Astrocyte of the cerebellum (primary cell): ENCODE measurements around the gene SIN3B.

Source experiments
- DNase-seq: peaks from one replicate; pipeline ENCODE4 v3.0.0-alpha.2; 2011; ENCODE audit warnings: low read depth
- H3K4me3 ChIP-seq: 2 replicates; pipeline ENCODE4 v1.5.1; 2011; ENCODE audit warnings: mild to moderate bottlenecking, low read depth, low read length, moderate library complexity
- in situ Hi-C: cut with HindIII; loops from 2 replicates; pipeline ENCODE4 v1.10.0; 2017; ENCODE audit warnings: low sequenced_read_pairs
- TF ChIP-seq, protein P1 (sequence below): IDR thresholded peaks from 2 replicates; pipeline ENCODE4 v1.5.1; 2012; ENCODE audit warnings: low read length, low read depth, moderate library complexity, mild to moderate bottlenecking; ENCODE audit errors: missing control alignments

The SIN3B gene

DNA sequence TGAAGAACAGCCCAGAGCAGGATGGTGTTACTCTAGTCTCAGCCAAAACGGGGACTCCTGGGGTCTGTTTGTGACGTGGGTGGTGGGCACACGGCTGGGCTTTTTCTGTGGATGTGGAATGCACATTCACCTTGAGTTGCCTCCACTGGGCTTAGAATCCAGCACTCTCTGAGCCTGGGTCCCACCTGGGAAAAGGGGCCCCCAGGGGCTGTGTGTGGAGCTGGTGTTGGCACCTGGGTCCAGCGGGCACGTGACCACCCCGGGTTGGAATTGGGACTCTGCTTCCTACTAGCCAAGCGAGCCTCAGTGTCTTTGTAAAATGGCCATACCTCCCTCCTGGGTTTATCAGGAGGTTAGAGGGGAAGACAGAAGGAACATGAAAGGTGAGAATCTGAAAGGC is 30.4 kb downstream of the SIN3B start:
- no peak for DNase-seq
- H3K4me3 ChIP-seq, result no peak overlapping the region
- TF ChIP-seq, protein P1, sequence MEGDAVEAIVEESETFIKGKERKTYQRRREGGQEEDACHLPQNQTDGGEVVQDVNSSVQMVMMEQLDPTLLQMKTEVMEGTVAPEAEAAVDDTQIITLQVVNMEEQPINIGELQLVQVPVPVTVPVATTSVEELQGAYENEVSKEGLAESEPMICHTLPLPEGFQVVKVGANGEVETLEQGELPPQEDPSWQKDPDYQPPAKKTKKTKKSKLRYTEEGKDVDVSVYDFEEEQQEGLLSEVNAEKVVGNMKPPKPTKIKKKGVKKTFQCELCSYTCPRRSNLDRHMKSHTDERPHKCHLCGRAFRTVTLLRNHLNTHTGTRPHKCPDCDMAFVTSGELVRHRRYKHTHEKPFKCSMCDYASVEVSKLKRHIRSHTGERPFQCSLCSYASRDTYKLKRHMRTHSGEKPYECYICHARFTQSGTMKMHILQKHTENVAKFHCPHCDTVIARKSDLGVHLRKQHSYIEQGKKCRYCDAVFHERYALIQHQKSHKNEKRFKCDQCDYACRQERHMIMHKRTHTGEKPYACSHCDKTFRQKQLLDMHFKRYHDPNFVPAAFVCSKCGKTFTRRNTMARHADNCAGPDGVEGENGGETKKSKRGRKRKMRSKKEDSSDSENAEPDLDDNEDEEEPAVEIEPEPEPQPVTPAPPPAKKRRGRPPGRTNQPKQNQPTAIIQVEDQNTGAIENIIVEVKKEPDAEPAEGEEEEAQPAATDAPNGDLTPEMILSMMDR, result no peak
- in situ Hi-C loops, result no loop called here

DNA sequence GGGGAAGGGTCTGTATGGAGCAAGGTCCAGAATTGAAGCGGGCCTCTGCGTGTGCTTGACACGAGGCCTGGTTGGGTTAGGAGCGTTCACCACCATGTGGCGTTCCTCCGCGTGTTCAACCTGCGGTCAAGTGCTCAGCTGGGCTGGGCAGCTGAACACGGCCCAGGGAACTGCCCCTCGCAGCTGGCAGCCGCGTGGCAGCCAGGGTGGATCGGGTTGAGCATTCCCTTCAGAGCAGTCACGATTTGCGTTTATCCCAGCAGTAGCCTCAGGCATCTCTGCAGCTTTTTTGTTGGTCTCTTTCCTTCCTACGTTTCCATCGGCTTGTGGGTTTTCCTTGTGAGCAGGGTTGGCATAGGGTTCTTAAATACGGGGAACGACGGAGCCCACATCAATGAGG is 30.9 kb downstream of the SIN3B start:
- in situ Hi-C loops, result no loop called here
- H3K4me3 ChIP-seq, result no peak overlapping the region
- no peak for DNase-seq
- TF ChIP-seq, protein P1, result no peak

DNA sequence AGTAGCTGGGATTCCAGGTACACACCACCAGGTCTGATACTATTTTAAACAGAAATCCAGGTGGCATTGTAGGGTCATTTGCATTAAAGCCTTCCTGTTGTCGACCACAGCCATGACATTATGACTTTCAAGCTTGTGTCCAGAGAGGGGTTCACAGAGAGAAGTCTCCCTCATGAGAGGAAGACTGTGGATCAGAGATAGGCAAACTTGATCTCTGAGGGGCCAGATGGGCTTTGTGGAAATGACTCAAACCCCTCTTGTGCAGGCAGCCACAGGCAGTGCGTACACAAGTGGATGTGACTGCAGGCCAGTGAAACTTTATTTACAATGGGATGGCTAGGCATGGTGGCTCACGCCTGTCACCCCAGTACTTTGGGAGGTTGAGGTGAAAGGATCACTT is 31.8 kb downstream of the SIN3B start:
- no peak for DNase-seq
- H3K4me3 ChIP-seq, result no peak overlapping the region
- TF ChIP-seq, protein P1, result no peak
- in situ Hi-C loops, result no loop called here

DNA sequence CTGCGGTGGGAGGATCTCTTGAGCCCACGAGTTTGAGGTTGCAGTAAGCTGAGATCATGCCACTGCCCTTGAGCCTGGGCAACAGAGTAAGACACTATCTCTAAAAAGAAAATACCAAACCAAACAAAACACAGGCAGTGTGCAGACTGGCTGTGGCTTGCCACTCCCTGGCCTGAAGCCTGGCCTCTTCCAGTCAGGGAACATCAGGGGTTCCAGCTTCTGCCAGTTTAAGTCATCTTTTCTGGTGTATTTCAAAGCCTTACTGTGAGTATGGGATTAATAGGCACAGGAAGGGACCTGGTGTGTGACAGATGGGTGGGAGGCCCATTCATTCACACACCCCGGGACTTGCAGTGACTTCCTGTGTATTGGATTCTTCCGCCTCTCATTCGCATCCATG is 32.6 kb downstream of the SIN3B start:
- no peak overlapping the region for H3K4me3 ChIP-seq
- in situ Hi-C loops, result no loop called here
- TF ChIP-seq, protein P1, result no peak
- no peak for DNase-seq

DNA sequence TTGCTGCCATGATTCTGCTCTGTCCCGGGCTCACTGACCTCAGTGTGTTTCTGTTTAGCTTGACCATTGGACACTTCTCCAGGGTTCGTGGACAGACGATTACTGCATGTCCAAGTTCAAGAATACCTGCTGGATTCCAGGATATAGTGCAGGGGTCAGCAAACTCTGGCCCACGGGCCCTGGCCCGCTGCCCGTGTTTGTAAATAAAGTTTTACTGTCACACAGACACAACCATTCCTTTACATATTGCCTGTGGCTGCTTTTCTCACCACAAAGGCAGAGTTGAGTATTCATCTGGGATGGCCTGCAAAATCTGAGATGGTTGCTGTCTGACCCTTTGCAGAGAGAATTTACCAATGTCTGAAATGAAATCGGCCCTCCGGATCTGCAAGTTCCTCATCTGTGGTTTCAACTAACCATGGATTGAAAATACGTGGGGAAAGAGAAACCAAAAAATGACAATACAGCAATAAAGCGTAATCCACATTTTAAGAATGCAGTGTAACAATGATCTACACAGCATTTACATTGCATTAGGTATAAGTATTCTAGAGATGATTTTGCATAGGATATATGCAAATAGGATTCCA is 33.7 kb downstream of the SIN3B start:
- no peak for DNase-seq
- in situ Hi-C loops, result no loop called here
- H3K4me3 ChIP-seq, result no peak overlapping the region
- TF ChIP-seq, protein P1, result no peak

DNA sequence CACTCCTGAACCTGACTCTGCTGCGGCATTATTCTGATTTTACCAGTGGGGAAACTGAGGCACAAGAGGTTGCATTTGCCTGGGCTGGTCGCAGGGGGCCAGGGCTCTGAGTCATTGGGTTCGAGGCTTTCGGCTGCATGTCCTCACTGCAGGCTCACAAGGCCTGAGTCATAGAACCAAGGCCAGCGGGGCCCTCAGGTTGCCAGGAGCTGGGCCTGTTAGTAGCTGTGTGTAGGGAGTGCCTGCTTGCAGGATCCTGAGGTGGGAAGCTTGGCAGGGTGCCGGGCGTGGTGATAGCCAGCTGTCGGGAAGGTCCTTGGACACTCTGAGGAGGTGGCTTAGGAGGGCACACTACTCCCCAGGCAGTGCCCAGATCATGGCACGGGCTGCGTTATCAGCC is 38.0 kb downstream of the SIN3B start:
- no peak for DNase-seq
- in situ Hi-C loops, result no loop called here
- no peak overlapping the region for H3K4me3 ChIP-seq
- TF ChIP-seq, protein P1, result no peak
